ENCODE data around the gene MACF1. TPM values are rescaled to one million over a fixed set of nuclear protein-coding genes. Genes with fewer than 3 reads are reported as not detected.

Gene MACF1
- total and polyA plus RNA-seq, 2 donors from 2014 or later, result 65.7 to 387 TPM

GRCh38 chr1:39368045-39368444 is 163.6 kb downstream of the MACF1 start:
- H3K27me3 ChIP-seq (ENCODE audit: control insufficient read depth, insufficient read depth, low read length), result no peaks in the 10 kb centered on the region
- H3K9me3 ChIP-seq (ENCODE audit: control insufficient read depth in 2 of 3, insufficient read depth in 1 of 3, low read length in 3 of 3), result no peaks in the 10 kb centered on the region
- TF ChIP-seq, protein P1, sequence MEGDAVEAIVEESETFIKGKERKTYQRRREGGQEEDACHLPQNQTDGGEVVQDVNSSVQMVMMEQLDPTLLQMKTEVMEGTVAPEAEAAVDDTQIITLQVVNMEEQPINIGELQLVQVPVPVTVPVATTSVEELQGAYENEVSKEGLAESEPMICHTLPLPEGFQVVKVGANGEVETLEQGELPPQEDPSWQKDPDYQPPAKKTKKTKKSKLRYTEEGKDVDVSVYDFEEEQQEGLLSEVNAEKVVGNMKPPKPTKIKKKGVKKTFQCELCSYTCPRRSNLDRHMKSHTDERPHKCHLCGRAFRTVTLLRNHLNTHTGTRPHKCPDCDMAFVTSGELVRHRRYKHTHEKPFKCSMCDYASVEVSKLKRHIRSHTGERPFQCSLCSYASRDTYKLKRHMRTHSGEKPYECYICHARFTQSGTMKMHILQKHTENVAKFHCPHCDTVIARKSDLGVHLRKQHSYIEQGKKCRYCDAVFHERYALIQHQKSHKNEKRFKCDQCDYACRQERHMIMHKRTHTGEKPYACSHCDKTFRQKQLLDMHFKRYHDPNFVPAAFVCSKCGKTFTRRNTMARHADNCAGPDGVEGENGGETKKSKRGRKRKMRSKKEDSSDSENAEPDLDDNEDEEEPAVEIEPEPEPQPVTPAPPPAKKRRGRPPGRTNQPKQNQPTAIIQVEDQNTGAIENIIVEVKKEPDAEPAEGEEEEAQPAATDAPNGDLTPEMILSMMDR (IDR thresholded peaks at IDR 0.05; ENCODE audit: borderline replicate concordance, extremely low read depth, insufficient read depth), result no peak
- no peak for FAIRE-seq
- H3K9ac ChIP-seq (ENCODE audit: low read length in 3 of 3), result no peak overlapping the region
- no peak overlapping the region for H3K4me3 ChIP-seq (ENCODE audit: low read length in 3 of 3)
- H3K27ac ChIP-seq (ENCODE audit: low read depth in 2 of 2, low read length in 2 of 2), result no peak overlapping the region
- DNase-seq, result no peak
- peaks cover 9 to 25% (median 15%) of the 10 kb centered on the region in 3 donors for H3K36me3 ChIP-seq (ENCODE audit: control insufficient read depth in 2 of 3, insufficient read depth in 3 of 3, low read length in 3 of 3)
- intact Hi-C loops (cut with DNase I), result no loop called here
- H3K4me1 ChIP-seq (ENCODE audit: control insufficient read depth in 2 of 3, insufficient read depth in 2 of 3, low read depth in 1 of 3, low read length in 3 of 3), result no peaks in the 10 kb centered on the region

GRCh38 chr1:39369565-39369964 is 165.1 kb downstream of the MACF1 start:
- H3K36me3 ChIP-seq (ENCODE audit: control insufficient read depth in 2 of 3, insufficient read depth in 3 of 3, low read length in 3 of 3), result peaks cover 9 to 25% (median 15%) of the 10 kb centered on the region in 3 donors
- intact Hi-C loops (cut with DNase I), result no loop called here
- H3K27ac ChIP-seq (ENCODE audit: low read depth in 2 of 2, low read length in 2 of 2), result no peak overlapping the region

GRCh38 chr1:39370602-39371001 is 166.1 kb downstream of the MACF1 start:
- Histone ChIP-seq H3K4me3 (ENCODE audit: low read length in 3 of 3) (no peak overlapping the region), H3K4me1 (ENCODE audit: control insufficient read depth in 2 of 3, insufficient read depth in 2 of 3, low read depth in 1 of 3, low read length in 3 of 3) (no peaks in the 10 kb centered on the region), H3K9me3 (ENCODE audit: control insufficient read depth in 2 of 3, insufficient read depth in 1 of 3, low read length in 3 of 3) (no peaks in the 10 kb centered on the region), H3K27ac (ENCODE audit: low read depth in 2 of 2, low read length in 2 of 2) (no peak overlapping the region), H3K27me3 (ENCODE audit: control insufficient read depth, insufficient read depth, low read length) (no peaks in the 10 kb centered on the region), H3K36me3 (ENCODE audit: control insufficient read depth in 2 of 3, insufficient read depth in 3 of 3, low read length in 3 of 3) (peaks cover 9 to 27% (median 15%) of the 10 kb centered on the region in 3 donors), H3K9ac (ENCODE audit: low read length in 3 of 3) (no peak overlapping the region)
- FAIRE-seq (no peak), DNase-seq (no peak)
- TF ChIP-seq, protein P1 (IDR thresholded peaks at IDR 0.05; ENCODE audit: borderline replicate concordance, extremely low read depth, insufficient read depth), result no peak
- intact Hi-C loops (cut with DNase I), result no loop called here

More at GRCh38 chr1:39369565-39369964, 165.1 kb downstream of the MACF1 start:
- no peaks in the 10 kb centered on the region for H3K4me1 ChIP-seq (ENCODE audit: control insufficient read depth in 2 of 3, insufficient read depth in 2 of 3, low read depth in 1 of 3, low read length in 3 of 3)
- FAIRE-seq, result no peak
- no peaks in the 10 kb centered on the region for H3K9me3 ChIP-seq (ENCODE audit: control insufficient read depth in 2 of 3, insufficient read depth in 1 of 3, low read length in 3 of 3)
- TF ChIP-seq, protein P1 (IDR thresholded peaks at IDR 0.05; ENCODE audit: borderline replicate concordance, extremely low read depth, insufficient read depth), result no peak
- no peak overlapping the region for H3K9ac ChIP-seq (ENCODE audit: low read length in 3 of 3)
- no peak overlapping the region for H3K4me3 ChIP-seq (ENCODE audit: low read length in 3 of 3)
- H3K27me3 ChIP-seq (ENCODE audit: control insufficient read depth, insufficient read depth, low read length), result no peaks in the 10 kb centered on the region
- no peak for DNase-seq

GRCh38 chr1:39372105-39372504 is 167.6 kb downstream of the MACF1 start:
- TF ChIP-seq, protein P1 (IDR thresholded peaks at IDR 0.05; ENCODE audit: borderline replicate concordance, extremely low read depth, insufficient read depth), result no peak
- FAIRE-seq, result no peak
- H3K9ac ChIP-seq (ENCODE audit: low read length in 3 of 3), result no peak overlapping the region
- H3K4me3 ChIP-seq (ENCODE audit: low read length in 3 of 3), result no peak overlapping the region
- DNase-seq, result no peak
- H3K4me1 ChIP-seq (ENCODE audit: control insufficient read depth in 2 of 3, insufficient read depth in 2 of 3, low read depth in 1 of 3, low read length in 3 of 3), result no peaks in the 10 kb centered on the region
- no peak overlapping the region for H3K27ac ChIP-seq (ENCODE audit: low read depth in 2 of 2, low read length in 2 of 2)
- intact Hi-C loops (cut with DNase I), result no loop called here
- H3K27me3 ChIP-seq (ENCODE audit: control insufficient read depth, insufficient read depth, low read length), result no peaks in the 10 kb centered on the region
- H3K36me3 ChIP-seq (ENCODE audit: control insufficient read depth in 2 of 3, insufficient read depth in 3 of 3, low read length in 3 of 3), result peaks cover 9 to 34% (median 18%) of the 10 kb centered on the region in 3 donors
- H3K9me3 ChIP-seq (ENCODE audit: control insufficient read depth in 2 of 3, insufficient read depth in 1 of 3, low read length in 3 of 3), result no peaks in the 10 kb centered on the region

All from kidney (tissue), 14 donors.